Measurements from ENCODE around the gene RSBN1L.
"Not testable (repeated sequence)": the region's sequence is repeated elsewhere in the genome, so short reads cannot be mapped to it uniquely, and the experiment has no call there.

The RSBN1L gene

DNA sequence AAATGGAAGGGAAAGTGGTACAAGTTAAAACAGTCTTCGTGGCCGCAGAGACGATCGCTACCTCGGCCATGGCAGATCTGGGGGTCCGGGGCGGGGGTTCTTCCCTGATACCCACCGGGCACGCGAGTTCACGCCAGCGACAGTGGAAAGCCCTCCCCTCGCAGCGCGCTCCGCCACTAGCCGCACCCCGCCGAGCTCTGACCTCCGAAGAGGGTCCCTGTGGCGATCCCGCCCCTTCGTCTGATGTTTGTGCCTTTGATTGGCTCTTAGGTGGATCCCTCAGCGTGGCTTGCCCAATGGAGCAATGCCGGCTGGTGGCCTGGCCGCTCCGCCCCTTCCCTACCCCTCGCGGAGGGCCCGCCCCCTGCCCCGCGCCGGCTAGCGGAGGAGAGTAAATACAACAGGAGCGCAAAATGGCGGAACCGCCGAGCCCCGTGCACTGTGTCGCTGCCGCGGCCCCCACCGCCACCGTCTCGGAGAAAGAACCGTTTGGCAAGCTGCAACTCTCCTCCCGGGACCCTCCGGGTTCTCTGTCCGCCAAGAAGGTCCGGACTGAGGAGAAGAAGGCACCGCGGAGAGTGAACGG is at the start of gene RSBN1L:
Gene RSBN1L, plus strand, starts transcription at position 403 of the 586 bp plus-strand sequence. Its CDS starts 11 bp downstream, at position 414.
- in situ Hi-C loops (cut with MboI; ENCODE audit: low sequenced_read_pairs) = no loop called here

DNA sequence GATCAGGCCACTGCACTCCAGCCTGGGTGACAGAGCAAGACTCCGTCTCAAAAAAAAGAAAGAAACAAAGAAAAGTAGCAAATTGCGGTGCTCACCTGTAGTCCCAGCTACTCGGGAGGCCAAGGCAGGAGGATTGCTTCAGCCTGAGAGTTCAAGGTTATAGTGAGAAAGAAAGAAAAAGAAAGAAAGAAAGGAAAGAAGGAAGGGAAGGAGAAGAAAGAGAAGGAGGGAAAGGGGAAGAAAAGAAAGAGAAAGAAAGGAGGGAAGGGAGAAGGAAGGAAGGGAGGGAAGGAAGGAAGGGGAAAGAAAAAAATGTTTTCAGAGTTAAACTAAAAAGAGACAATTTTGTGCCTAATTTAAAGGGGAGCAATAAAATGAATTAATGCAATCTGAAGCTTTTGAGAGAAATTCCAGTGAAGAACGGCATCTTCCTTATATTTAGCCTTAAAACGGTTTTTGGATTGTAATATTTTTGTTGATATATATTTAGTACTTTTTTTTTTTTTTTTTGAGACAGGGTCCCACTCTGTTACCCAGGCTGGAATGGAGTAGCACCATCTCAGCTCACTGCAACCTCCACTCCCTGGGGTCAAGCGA is 47.4 kb upstream of the RSBN1L start:
- in situ Hi-C loops (cut with MboI; ENCODE audit: low sequenced_read_pairs) = no loop called here

DNA sequence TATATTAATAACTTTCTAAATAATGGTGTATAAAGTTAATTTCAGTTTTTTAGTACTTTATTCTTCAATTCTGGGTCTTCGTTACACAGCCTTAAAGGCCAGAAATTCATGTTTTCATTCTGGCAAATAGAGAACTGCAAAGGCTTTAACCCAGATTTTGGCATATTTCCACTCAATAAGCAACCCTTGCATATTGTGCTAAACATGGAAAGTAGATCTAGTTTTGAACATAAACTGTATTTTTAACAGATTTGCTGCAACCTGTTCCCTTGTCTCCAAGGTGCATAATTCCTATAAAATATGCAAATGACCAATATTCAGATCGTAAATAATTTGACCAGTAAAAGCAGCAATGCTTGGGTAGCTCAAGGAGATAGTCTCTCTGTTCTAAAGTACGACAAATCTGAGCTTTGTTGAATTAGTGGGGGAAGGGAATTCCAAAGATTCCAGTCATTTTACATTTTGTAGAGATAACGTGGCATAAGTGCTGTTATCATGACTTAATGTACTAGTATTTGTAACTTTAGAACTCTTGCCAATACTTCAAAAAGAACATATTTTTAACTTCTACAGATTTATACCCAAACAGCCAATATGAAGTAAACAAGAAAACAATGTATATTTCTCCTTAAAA is 46.4 kb upstream of the RSBN1L start:
- in situ Hi-C loops (cut with MboI; ENCODE audit: low sequenced_read_pairs) = no loop called here

- in situ Hi-C loops (cut with MboI; ENCODE audit: low sequenced_read_pairs) = no loop called here
Measured at GRCh38 chr7:77651575-77652162, 44.6 kb upstream of the RSBN1L start.

DNA sequence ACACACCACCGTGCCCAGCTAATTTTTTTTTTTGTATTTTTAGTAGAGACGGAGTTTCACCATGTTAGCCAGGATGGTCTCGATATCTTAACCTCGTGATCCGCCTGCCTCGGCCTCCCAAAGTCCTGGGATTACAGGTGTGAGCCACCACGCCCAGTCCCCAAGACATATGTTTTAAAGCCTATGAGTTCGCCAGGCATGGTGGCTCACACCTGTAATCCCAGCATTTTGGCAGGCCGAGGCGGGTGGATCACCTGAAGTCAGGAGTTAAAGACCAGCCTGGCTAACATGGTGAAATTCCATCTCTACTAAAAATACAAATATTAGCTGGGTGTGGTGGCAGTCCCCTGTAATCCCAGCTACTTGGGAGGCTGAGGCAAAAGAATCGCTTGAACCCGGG is 43.4 kb upstream of the RSBN1L start:
- in situ Hi-C loops (cut with MboI; ENCODE audit: low sequenced_read_pairs) = not testable (repeated sequence)

DNA sequence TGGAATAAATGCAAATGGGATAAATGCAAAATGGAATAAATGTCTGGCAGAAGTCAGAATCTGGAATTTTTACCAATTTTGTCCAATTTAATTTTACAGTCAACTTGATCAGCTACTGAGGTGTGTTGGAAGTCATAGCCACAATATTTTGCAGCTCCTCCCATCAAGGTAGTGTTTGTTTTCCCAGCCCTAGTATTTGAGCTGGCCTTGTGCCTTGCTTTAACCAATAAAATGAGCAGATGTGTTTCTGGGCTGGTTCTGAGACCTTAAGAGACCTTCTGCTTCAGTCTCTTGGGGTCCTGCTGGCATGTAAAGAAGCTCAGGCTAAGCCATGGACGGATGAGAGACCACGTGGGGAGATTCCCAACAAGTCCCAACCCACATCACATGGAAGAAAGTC is 42.7 kb upstream of the RSBN1L start:
- in situ Hi-C loops (cut with MboI; ENCODE audit: low sequenced_read_pairs) = no loop called here

DNA sequence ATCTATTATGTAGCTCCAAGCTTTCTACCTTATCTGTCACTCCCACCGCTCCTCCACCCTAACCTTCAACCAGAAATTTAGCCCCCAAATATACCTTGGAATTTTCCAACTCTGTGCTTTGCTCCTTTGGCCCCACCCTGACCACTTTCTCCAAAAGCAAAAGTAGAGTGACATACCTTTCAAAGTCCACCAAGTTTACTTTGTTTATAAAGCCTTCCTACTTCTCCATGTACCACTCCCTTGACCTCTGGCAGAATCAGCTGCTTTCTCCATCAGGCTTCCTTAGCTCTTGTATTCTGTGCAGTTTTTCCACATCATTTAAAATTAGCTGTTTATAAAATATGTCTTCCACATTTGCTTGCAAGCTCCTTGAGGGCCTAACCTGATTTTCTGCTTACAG is 40.9 kb upstream of the RSBN1L start:
- in situ Hi-C loops (cut with MboI; ENCODE audit: low sequenced_read_pairs) = no loop called here

DNA sequence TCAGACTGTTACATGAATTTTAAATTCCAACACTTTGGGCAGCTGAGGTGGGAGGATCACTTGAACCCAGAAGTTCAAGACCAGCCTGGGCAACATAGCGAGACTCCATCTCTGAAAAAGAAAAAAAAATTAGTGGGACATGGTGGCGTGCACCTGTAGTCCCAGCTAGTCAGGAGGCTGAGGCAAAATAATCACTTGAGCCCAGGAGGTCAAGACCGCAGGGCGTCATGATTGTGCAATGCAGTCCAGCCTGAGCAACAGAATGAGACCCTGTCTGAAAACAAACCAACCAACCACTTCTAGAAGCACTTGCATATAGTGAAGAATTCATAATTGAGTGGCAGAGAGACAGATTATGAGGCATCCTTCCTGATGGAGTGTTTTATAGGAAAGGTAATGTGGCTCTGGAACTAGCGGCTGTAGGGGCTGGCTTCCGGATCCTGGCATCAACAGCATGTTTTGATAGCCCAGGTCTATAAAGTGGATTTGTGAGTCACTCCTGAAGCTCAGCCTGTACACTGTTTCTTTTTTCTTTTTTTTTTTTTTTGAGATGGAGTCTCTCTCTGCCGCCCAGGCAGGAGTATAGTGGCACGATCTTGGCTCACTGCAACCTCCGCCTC is 40.3 kb upstream of the RSBN1L start:
- in situ Hi-C loops (cut with MboI; ENCODE audit: low sequenced_read_pairs) = no loop called here

DNA sequence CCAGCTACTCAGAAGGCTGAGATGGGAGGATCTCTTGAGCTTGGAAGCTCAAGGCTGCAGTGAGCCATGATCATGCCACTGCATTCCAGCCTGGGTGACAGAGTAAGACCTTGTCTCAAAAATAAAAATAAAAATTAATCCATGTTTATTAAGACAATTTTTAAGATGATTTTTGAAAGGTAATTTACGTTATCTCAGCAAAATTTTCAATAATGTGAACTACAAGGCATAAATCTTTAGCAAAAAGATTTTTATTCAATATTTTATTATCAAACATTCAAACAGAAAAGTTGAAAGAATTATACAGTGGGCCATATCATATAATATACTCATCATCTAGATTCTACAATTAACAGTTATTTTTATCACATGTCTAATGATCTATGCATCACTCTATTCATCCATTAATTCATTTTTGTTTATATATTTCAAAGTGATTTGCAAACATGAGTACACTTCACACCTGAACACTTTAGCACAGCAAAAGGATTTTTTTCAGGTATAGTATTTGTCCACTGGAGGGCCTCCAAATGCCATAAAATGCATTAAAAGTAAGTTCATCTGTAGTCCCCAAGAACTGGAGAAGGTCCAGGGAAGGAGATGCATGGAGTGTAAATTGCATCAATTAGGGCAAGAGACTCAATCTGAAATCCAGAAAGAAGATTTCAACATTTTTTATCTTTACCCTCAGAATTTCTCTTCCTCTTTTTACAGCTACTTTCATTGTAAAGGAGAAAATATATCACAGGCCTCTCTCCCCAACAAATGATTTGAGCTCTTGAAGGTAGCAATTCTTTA is 38.6 kb upstream of the RSBN1L start:
- in situ Hi-C loops (cut with MboI; ENCODE audit: low sequenced_read_pairs) = no loop called here

- in situ Hi-C loops (cut with MboI; ENCODE audit: low sequenced_read_pairs) = no loop called here
Measured at GRCh38 chr7:77658928-77659327, 37.3 kb upstream of the RSBN1L start.

- in situ Hi-C loops (cut with MboI; ENCODE audit: low sequenced_read_pairs) = no loop called here
Measured at GRCh38 chr7:77661816-77662215, 34.4 kb upstream of the RSBN1L start.

DNA sequence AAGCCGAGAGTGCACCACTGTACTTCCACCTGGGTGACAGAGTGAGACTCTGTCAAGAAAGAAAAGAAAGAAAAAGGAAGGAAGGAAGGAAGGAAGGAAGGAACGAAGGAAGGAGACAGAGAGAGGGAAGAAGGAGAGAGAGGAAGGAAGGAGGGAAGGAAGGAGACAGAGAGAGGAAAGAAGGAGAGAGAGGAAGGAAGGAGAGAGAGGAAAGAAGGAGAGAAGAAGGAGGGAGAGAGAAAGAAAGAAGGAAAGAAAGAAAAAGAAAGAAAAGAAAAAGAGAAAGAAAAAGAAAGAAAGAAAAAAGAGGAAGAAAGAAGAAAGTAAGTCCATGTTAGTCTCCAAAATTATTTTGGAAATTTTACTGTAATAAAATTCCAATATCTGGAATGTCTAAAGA is 33.4 kb upstream of the RSBN1L start:
- in situ Hi-C loops (cut with MboI; ENCODE audit: low sequenced_read_pairs) = no loop called here

DNA sequence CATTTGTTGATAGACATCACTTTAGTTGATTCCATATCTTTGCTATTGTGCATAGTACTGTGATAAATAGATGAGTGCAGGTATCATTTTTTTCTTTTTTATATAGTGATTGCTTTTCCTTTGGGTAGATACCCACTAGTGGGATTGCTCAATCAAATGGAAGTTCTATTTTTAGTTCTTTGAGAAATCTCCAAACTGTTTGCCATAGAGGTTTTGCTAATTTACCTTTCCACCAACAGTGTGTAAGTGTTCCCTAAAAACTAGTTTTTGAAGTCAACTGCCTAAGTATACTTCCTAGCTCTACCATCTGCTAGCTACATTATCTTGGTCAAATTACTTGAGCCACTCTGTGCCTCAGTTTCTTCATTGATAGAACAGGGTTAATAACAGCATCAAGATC is 31.5 kb upstream of the RSBN1L start:
- in situ Hi-C loops (cut with MboI; ENCODE audit: low sequenced_read_pairs) = no loop called here

GRCh38 chr7:77665161-77665560 is 31.1 kb upstream of the RSBN1L start:
- in situ Hi-C loops (cut with MboI; ENCODE audit: low sequenced_read_pairs) = no loop called here

DNA sequence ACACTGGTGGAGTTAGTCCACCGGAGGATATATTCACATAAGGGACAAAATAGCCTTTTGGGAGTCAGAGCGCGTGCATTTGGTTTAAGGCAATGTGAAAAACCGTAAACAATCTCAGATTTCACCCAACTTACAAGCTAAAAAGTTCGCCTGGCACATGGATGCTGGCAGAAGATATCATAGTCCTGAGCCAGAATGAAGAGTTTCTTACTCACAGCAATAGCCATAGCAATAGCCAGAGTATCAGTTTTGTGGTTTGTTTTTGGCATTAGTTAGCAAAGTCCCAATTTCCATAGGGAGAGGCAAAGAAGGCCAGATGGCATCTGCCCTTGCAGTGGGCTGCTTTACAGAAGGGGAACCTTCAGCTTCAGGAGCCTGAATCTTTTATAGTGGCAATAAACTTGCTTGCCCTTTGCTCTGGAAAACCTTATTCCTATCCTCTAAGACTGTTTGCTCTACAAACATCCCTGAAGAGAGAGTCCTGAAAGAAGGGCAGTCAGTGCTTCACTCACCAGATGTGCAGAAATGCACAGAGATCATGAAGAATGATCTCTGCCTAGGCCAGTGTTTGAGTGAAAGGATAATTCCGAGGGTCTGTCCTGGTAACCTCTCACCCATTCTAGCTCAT is 28.7 kb upstream of the RSBN1L start:
- in situ Hi-C loops (cut with MboI; ENCODE audit: low sequenced_read_pairs) = no loop called here

- in situ Hi-C loops (cut with MboI; ENCODE audit: low sequenced_read_pairs) = no loop called here
Measured at GRCh38 chr7:77674878-77675277, 21.4 kb upstream of the RSBN1L start.

- in situ Hi-C loops (cut with MboI; ENCODE audit: low sequenced_read_pairs) = no loop called here
Measured at GRCh38 chr7:77679608-77680007, 16.7 kb upstream of the RSBN1L start.

- in situ Hi-C loops (cut with MboI; ENCODE audit: low sequenced_read_pairs) = no loop called here
Measured at GRCh38 chr7:77680266-77680665, 16.0 kb upstream of the RSBN1L start.

DNA sequence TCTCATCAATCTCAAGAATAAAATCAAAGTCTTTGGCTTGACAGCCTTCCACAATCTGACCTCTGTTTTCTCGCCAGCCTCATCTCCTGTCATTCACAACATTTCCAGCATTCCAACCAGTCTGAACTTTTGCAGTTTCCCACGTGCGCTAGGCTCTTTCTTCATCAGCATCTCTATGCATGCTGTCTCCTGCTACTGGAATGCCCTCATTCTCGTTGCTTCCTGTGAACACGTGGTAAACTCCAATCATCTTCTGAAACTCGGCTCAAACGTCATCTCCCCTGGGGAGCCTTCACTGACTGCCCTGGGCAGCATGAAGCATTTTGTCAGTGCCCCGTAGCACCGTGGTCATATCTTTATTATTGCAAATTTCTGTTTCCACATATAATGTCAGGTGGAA is 12.2 kb upstream of the RSBN1L start:
- in situ Hi-C loops (cut with MboI; ENCODE audit: low sequenced_read_pairs) = no loop called here

GRCh38 chr7:77685233-77685632 is 11.0 kb upstream of the RSBN1L start:
- in situ Hi-C loops (cut with MboI; ENCODE audit: low sequenced_read_pairs) = no loop called here

Data from hTERT RPE-1 (cell line).